ENCODE data around the gene IFT43.

Gene IFT43

GRCh38 chr14:75985618-75986438 is at the start of gene IFT43:
IFT43 (plus strand) TSS chr14:75985763; CDS start chr14:75985787, 24 bp downstream.
- DNase-seq (ENCODE audit: low read depth in 2 of 2) = peak; percentile 91 to 94

- no peak for DNase-seq (ENCODE audit: low read depth in 2 of 2)
Observed at GRCh38 chr14:75939200-75939599, 46.4 kb upstream of the IFT43 start.

- DNase-seq (ENCODE audit: low read depth in 2 of 2) = no peak
Observed at GRCh38 chr14:75941030-75941429, 44.5 kb upstream of the IFT43 start.

- DNase-seq (ENCODE audit: low read depth in 2 of 2) = no peak
Observed at GRCh38 chr14:75944607-75945241, 40.8 kb upstream of the IFT43 start.

GRCh38 chr14:75946785-75947184 is 38.8 kb upstream of the IFT43 start:
- no peak for DNase-seq (ENCODE audit: low read depth in 2 of 2)

GRCh38 chr14:75952489-75952888 is 33.1 kb upstream of the IFT43 start:
- DNase-seq (ENCODE audit: low read depth in 2 of 2) = no peak

- no peak for DNase-seq (ENCODE audit: low read depth in 2 of 2)
Observed at GRCh38 chr14:75959031-75959430, 26.5 kb upstream of the IFT43 start.

- no peak for DNase-seq (ENCODE audit: low read depth in 2 of 2)
Observed at GRCh38 chr14:75960231-75960630, 25.3 kb upstream of the IFT43 start.

GRCh38 chr14:75961662-75962061 is 23.9 kb upstream of the IFT43 start:
- DNase-seq (ENCODE audit: low read depth in 2 of 2) = no peak

- DNase-seq (ENCODE audit: low read depth in 2 of 2) = no peak
Observed at GRCh38 chr14:75967866-75968265, 17.7 kb upstream of the IFT43 start.

GRCh38 chr14:75968456-75968855 is 17.1 kb upstream of the IFT43 start:
- no peak for DNase-seq (ENCODE audit: low read depth in 2 of 2)

GRCh38 chr14:75969126-75969525 is 16.4 kb upstream of the IFT43 start:
- no peak for DNase-seq (ENCODE audit: low read depth in 2 of 2)

GRCh38 chr14:75969891-75970290 is 15.7 kb upstream of the IFT43 start:
- DNase-seq (ENCODE audit: low read depth in 2 of 2) = no peak

GRCh38 chr14:75970989-75971388 is 14.6 kb upstream of the IFT43 start:
- DNase-seq (ENCODE audit: low read depth in 2 of 2) = no peak

- DNase-seq (ENCODE audit: low read depth in 2 of 2) = no peak
Observed at GRCh38 chr14:75971509-75971908, 14.1 kb upstream of the IFT43 start.

GRCh38 chr14:75972801-75973421 is 12.7 kb upstream of the IFT43 start:
- no peak for DNase-seq (ENCODE audit: low read depth in 2 of 2)

- DNase-seq (ENCODE audit: low read depth in 2 of 2) = no peak
Observed at GRCh38 chr14:75976826-75977581, 8.6 kb upstream of the IFT43 start.

- DNase-seq (ENCODE audit: low read depth in 2 of 2) = no peak
Observed at GRCh38 chr14:75977582-75977943, 8.0 kb upstream of the IFT43 start.

- DNase-seq (ENCODE audit: low read depth in 2 of 2) = no peak
Observed at GRCh38 chr14:75978249-75978731, 7.3 kb upstream of the IFT43 start.

- peak in 1 of 2 donors; percentile 18 for DNase-seq (ENCODE audit: low read depth in 2 of 2)
Observed at GRCh38 chr14:75979071-75979571, 6.4 kb upstream of the IFT43 start.

- no peak for DNase-seq (ENCODE audit: low read depth in 2 of 2)
Observed at GRCh38 chr14:75979648-75980565, 5.7 kb upstream of the IFT43 start.

Data from stimulated activated CD4-positive, alpha-beta T cell treated with anti-CD3 and anti-CD28 coated beads, Interleukin-4, amount 100 ng/mL, for 48 hours (primary cell).